MG63 (cell line): ENCODE measurements around the gene STK32B. TPM values are rescaled to one million over a fixed set of nuclear protein-coding genes. Genes with fewer than 3 reads are reported as not detected.

Experiments
- DNase-seq: peaks from one replicate; pipeline ENCODE4 v3.0.0-alpha.2; 2020
- H3K27me3 ChIP-seq: fragments of 250-450 bp; sonication (Bioruptor Pico); 2 replicates; pipeline ENCODE4 v1.5.1; 2020; ENCODE audit warnings: mild to moderate bottlenecking, moderate library complexity
- H3K36me3 ChIP-seq: fragments of 250-450 bp; sonication (Bioruptor Pico); 2 replicates; pipeline ENCODE4 v1.5.1; 2020; ENCODE audit warnings: mild to moderate bottlenecking, moderate library complexity
- H3K4me3 ChIP-seq: fragments of 250-450 bp; sonication (Bioruptor Pico); 2 replicates; pipeline ENCODE4 v1.5.1; 2020; ENCODE audit warnings: mild to moderate bottlenecking, moderate library complexity
- H3K9me3 ChIP-seq: fragments of 250-450 bp; sonication (Bioruptor Pico); 2 replicates; pipeline ENCODE4 v1.5.1; 2020; ENCODE audit warnings: mild to moderate bottlenecking, moderate library complexity
- total RNA-seq: library from RNA; depleted of rRNA; stranded (reverse); fragments of >200 nt; shearing (Covaris generic); gene quantifications from 2 replicates; pipeline ENCODE4 v1.2.3, GENCODE V29; 2014; ENCODE audit warnings: low replicate concordance

The STK32B gene
- total RNA-seq, 1 experiment from 2014 or later, result not detected

DNA sequence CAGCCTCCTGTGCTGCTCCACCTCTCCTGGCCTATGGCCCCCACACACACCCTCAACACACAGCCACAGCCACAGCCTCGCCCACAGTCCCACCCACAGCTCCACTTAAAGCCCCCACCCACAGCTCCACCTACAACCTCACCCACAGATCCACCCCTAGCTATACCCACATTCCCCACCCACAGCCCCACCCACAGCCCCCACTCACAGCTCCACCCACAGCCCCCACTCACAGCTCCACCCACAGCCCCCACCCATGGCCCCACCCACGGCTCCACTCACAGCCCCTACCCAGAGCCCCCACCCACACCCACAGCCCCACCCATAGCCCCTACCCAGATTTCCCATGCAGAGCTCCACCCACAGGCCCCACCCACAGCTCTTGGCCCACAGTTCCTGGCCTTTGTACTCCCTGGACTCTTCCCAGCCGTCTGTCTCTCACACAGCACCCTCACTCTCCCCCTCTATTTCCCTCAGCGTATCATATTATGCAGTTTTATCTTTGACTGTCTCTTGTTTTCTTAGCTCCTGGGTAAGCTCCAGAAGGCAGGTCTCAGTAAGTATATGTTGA lies 334.5 kb downstream of the STK32B start:
- H3K36me3 ChIP-seq, result no peaks in the 10 kb centered on the region
- no peak for DNase-seq
- H3K27me3 ChIP-seq, result no peaks in the 10 kb centered on the region
- no peaks in the 10 kb centered on the region for H3K9me3 ChIP-seq
- no peak overlapping the region for H3K4me3 ChIP-seq

DNA sequence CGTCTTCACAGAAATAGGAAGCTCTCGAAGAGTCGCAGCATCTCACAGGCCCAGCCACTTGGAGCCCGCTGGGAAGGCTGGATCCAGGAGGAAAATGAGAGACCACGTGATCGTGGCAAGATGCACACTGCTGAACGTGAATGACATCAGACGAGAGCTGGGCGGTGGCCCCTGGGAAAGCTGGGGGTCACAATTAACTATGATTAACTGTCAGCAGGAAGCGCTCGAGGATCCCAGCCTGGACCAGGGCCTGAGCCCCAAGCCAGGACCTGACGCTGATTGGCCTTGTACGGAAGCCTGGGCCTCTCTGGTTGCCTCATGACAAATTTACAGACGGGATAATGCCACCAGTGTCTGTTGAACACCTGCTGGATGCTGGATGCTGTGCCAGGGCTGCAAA lies 335.6 kb downstream of the STK32B start:
- H3K9me3 ChIP-seq, result no peaks in the 10 kb centered on the region
- no peak overlapping the region for H3K4me3 ChIP-seq
- DNase-seq, result no peak
- H3K27me3 ChIP-seq, result no peaks in the 10 kb centered on the region
- H3K36me3 ChIP-seq, result no peaks in the 10 kb centered on the region

DNA sequence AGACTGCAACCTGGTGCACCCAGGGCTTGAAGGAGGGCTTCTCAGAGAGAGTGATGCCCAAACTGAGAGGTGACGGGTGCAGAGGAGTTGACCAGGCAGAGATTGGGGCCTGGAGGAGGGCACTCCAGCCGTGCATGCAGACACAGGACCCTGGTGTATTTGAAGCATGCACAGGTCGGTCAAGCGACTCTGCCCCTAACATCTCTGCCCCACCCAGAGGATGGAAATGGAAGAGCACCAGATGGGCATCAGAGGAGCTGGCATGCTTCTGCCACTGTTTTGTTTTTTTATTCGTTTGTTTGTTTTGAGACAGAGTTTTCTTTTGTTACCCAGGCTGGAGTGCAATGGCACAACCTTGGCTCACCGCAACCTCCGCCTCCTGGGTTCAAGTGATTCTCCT lies 336.2 kb downstream of the STK32B start:
- DNase-seq, result no peak
- Histone ChIP-seq H3K4me3 (no peak overlapping the region), H3K9me3 (no peaks in the 10 kb centered on the region), H3K27me3 (no peaks in the 10 kb centered on the region), H3K36me3 (no peaks in the 10 kb centered on the region)

DNA sequence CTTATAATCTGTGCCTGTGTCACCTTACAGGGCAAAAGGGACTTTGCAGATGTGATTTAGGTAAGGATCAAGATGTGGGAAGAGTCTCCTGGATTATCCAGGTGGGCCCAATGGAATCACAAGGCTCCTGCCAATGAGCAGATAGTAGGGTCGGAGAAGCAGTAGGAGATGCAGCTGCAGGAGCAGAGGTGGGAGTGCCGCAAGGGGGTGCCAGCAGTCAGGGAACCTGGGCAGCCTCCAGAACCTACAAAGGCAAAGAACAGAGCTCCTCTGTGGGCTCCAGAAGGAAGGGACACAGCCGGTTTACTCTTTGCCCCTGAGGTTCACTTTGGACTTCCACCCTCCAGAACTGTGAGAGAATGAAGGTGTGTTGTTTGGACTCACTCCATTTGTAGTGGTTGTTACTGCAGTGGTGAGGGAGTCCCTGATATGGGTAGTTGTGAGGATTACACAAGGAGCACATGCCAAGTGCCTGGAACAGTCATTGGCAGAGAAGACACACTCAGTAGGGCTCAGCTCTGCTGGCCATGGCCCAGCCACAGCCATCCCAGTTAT lies 338.6 kb downstream of the STK32B start:
- no peak for DNase-seq
- Histone ChIP-seq H3K36me3 (no peaks in the 10 kb centered on the region), H3K9me3 (no peaks in the 10 kb centered on the region), H3K27me3 (no peaks in the 10 kb centered on the region), H3K4me3 (no peak overlapping the region)

DNA sequence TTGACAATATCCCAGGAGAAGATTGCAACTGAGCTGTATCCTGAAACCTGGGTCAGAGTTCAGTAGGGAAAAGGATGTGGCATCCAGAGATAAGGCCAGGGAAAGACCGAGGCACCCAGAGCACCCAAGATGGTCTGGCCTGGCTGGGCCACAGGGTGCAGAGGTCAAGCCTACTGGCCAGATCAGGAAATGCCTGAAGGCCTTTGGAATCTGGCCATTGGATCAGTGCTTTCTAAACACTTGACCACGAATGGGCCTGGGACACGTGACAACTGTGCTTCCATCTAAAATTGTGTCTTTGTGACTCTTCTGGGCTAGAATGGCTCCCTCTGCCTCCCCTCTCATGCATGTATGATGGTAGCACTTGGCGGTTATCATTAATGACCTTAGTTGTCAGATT lies 340.2 kb downstream of the STK32B start:
- Histone ChIP-seq H3K27me3 (no peaks in the 10 kb centered on the region), H3K4me3 (no peak overlapping the region), H3K9me3 (no peaks in the 10 kb centered on the region), H3K36me3 (no peaks in the 10 kb centered on the region)
- DNase-seq, result no peak

DNA sequence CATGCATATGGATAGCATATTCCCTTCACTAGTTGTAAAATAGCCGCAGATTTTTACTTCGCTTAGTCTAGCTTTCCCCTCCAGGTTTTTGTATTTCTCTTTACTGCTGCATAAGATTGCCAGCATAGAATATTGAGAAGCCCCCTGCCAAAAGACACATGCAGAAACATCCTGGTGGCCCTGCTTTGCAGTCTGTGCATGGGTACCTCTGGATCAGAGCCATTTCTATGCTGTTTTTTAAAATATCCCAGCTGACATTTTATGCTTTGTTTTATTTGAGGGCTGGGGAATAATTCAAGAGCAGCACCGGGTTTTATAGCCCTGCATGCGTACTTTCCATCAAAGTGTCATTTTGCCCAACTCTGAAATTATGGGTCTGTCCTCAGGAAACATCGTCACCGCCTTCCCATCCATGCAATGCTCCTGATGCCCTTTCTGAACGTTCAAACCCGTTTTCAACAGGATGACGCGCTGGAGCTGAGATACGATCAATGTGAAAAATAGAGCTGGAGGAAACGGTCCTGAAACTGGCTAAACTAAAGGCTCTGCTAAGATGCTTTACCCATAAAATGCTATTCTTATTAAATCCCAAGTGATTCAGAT lies 342.7 kb downstream of the STK32B start:
- Histone ChIP-seq H3K27me3 (no peaks in the 10 kb centered on the region), H3K9me3 (no peaks in the 10 kb centered on the region), H3K36me3 (no peaks in the 10 kb centered on the region), H3K4me3 (no peak overlapping the region)
- no peak for DNase-seq

DNA sequence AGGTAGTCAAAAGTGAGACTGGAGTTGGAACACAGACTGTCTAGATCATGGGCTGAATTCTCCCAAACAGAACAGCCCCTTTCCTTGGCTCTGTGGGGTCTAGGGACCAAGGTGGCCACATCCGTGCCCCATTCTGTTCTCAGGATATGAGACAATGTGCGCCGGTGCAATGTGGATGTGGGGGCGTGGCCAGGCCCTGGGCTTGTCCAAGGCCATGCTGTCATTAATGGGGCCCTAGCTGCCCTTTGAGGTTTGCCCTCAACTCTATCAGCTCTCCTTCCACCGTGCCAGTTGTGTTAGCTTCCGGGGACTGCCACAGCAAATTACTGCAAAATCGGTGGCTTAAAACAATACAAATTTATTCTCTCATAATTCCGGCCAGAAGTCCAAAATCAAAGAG lies 344.5 kb downstream of the STK32B start:
- no peaks in the 10 kb centered on the region for H3K27me3 ChIP-seq
- H3K9me3 ChIP-seq, result no peaks in the 10 kb centered on the region
- no peak overlapping the region for H3K4me3 ChIP-seq
- H3K36me3 ChIP-seq, result no peaks in the 10 kb centered on the region
- no peak for DNase-seq

DNA sequence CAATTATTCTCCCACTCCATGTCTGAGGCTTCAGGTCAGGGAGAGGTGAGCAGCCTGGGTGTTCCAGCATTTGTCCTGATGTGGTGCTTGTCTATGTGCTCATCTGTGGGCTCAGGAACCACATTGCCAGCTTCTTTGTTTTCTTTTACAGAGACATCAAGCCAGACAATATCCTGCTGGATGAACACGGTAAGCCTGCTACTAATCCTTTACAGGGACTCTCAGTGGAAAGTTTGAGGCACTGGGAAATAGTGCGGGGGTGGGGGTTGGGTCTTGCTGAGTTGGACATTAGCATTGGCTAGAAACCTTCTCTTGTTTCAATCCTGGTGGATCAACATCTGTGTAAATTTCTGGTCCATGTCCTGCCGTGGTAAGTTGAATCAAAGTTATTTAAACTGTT lies 346.8 kb downstream of the STK32B start:
- no peaks in the 10 kb centered on the region for H3K27me3 ChIP-seq
- no peaks in the 10 kb centered on the region for H3K36me3 ChIP-seq
- no peak overlapping the region for H3K4me3 ChIP-seq
- H3K9me3 ChIP-seq, result no peaks in the 10 kb centered on the region
- DNase-seq, result no peak

DNA sequence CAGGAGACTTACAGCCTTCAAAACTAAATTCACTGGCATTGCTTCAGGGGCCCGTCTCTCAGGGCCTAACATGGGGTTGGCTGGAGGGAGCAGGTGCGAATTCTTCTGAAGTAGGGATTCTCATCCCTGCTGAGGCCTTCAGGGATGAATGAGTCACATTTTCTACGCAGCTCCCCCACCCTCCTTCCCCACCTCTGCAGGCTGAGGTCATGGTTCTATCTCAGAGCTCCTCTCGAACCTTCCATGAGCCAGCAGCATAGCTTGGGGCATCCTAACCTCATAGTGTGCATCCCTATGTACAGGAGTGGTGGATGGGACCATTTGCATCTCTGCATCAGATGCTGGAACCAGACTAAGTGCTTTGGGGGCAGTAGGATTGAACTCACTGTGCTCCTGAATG lies 347.8 kb downstream of the STK32B start:
- H3K9me3 ChIP-seq, result no peaks in the 10 kb centered on the region
- H3K36me3 ChIP-seq, result no peaks in the 10 kb centered on the region
- no peak overlapping the region for H3K4me3 ChIP-seq
- H3K27me3 ChIP-seq, result no peaks in the 10 kb centered on the region
- no peak for DNase-seq

DNA sequence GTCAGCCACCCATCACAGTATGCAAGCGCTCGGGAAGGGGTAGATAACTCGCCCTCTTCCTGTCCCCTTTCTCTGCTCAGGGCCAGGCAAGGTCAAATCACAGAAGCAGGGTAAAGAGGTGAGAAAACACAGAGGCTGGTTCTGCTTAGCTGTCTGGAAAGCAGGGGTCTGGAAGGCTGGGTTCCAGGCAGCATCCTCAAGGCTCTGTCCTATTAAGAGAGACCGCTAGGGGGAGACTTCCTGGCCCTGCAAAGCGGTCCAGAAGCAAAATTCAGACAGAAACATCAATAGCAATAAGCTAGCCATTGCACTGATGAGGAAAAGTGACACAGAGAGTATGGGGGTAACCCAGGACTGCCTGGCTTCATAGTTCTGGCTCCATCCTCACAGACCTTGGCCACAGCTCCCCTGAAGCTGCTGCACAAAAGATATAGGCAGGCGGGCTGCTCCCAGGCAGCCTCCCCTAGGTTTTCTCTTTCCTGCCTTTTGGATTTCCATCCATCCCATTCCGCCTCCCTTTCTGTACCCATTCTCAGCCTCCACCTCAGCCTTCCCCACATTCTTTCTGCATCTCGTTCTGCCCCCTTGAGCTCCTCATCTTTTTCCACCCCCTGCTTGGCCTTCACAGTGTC lies 348.6 kb downstream of the STK32B start:
- Histone ChIP-seq H3K27me3 (no peaks in the 10 kb centered on the region), H3K36me3 (no peaks in the 10 kb centered on the region), H3K9me3 (no peaks in the 10 kb centered on the region), H3K4me3 (no peak overlapping the region)
- DNase-seq, result no peak

DNA sequence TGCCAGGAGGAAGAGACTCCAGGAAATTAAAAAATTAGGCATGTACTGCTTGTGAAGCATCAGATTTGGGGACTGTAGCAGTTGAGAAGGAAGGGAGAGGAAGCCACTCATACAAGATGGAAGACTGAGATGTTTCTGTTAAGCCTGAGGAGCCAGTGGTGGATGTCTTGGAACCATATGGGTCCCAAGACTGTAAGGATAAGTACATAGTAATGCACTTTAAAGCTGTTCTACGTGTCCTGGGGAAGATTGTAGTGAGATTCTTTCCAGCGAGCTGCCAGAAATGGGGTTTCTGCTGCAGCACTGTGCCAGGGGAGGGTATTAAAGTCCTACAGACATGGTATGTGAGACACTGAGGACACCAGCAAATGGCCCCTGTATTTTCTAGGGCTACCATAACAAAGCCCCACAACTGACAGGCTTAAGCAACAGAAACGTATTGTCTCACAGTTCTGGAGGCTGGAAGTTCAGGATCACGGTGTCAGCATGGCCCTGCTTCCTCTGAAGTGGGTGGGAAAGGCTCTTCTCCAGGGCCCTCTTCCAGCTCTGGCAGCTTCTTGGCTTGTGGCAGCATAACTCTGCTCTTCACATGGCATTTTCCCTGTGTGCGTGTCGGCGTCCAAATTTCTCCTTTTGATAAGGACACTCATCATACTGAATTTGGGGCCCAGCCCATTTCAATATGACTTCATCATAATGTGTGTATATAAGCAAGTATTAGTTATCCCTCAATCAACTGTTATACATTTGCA lies 352.6 kb downstream of the STK32B start:
- DNase-seq, result no peak
- Histone ChIP-seq H3K4me3 (no peak overlapping the region), H3K36me3 (no peaks in the 10 kb centered on the region), H3K27me3 (no peaks in the 10 kb centered on the region), H3K9me3 (no peaks in the 10 kb centered on the region)

DNA sequence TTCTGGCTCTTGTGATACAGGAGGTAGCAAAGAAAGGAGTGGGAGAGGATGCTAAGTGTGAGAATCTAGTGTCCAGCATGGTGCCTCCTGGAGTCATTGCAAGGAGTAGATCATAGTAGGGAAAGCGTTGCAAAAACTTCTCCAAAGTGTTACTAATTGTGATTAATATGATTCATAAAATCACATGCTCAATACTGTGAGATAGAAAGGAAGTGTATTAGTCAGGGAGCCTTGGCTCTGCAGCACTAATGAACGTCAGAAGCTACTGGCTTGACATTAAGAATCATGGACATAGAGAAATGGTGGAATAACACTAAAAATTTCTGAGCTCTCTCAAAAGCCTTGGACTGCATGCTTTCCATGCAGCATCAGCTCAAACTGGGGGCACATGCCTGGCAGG lies 358.0 kb downstream of the STK32B start:
- Histone ChIP-seq H3K4me3 (no peak overlapping the region), H3K36me3 (no peaks in the 10 kb centered on the region), H3K27me3 (no peaks in the 10 kb centered on the region), H3K9me3 (no peaks in the 10 kb centered on the region)
- no peak for DNase-seq

DNA sequence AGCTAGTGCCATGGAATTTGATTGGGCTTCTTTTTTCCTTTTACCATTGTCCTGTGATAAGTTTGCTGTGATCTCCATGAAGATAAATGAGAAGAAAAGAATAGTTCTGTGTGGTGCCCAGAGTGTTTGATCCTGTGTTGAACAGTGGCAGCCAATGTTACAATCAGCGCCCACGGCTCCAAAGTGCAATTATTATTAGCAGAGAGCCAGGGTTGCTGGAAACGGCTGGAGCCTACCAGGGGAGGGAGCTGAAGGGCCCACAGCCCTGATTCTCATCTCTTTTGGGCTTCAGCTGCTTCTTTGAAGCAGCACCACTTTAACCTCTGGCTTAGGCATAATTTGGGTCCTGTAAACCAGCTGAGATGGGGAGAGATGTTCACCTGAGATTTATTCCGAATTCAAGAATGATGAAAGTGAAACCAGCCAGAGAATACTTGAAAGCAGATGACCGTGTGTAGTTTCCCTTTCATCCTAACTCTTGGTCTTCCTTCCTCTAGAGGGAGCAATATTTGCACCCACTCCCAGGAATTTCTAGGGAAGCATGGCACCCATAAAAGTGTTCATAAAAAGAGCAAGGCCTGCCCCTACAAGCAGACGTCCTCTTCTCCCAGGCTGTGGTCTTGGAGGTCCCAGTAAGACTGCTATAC lies 358.8 kb downstream of the STK32B start:
- H3K4me3 ChIP-seq, result no peak overlapping the region
- no peaks in the 10 kb centered on the region for H3K36me3 ChIP-seq
- no peak for DNase-seq
- no peaks in the 10 kb centered on the region for H3K27me3 ChIP-seq
- no peaks in the 10 kb centered on the region for H3K9me3 ChIP-seq

DNA sequence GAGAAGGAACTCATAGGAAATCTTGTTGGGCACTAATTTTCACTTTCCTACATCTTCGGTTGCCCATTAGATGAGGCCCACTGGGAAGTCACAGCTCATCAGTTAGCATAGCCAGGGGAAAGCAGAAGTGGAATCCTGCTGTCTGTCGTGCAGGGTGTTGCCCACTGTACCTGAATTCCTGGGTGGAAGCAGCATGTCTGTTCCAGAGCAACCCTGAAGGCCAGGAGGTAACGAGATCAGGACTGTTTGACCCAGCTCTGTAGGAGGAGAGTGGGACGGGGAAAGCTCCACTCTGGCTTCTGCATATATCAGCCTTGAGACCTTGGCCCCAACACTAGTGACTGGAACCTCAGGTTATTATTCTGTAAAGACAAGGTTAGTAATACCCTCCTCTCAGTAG lies 361.0 kb downstream of the STK32B start:
- DNase-seq, result no peak
- Histone ChIP-seq H3K27me3 (no peaks in the 10 kb centered on the region), H3K36me3 (no peaks in the 10 kb centered on the region), H3K4me3 (no peak overlapping the region), H3K9me3 (no peaks in the 10 kb centered on the region)

DNA sequence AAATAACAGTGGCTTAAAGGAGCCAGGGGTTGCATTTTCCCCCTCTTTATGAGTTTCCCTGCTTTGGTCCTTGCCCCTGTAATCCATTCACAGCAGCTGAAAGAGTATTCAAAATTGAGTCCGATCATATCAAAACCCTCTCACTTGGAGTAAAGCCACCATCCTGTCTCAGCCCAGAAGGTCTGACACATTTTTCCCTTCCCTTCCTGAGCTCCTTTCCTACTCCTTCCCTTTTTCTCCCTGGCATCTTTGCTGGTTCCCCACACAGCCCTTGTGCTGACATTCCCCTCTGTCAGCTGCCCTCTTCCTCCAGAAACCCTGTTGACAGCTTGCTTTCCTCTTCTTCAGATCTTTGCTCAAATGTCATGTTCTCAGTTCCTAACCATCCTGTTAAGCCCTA lies 361.5 kb downstream of the STK32B start:
- DNase-seq, result no peak
- Histone ChIP-seq H3K9me3 (no peaks in the 10 kb centered on the region), H3K36me3 (no peaks in the 10 kb centered on the region), H3K27me3 (no peaks in the 10 kb centered on the region), H3K4me3 (no peak overlapping the region)

DNA sequence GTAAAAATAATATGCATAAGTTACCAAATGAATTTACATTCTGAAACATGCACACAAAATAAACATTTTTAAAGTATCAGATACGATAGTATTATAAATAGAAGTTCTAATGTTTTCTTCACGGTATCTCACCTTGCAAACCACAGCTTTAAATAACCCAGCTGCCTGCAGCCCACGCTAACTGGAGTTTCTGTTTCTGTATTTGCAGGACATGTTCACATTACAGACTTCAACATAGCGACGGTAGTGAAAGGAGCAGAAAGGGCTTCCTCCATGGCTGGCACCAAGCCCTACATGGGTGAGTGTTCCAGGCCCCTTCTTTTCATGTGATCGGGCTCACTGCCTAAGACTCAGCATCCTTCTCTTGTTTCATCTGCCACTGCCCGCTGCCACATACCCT lies 365.4 kb downstream of the STK32B start:
- no peaks in the 10 kb centered on the region for H3K27me3 ChIP-seq
- H3K9me3 ChIP-seq, result no peaks in the 10 kb centered on the region
- no peak for DNase-seq

DNA sequence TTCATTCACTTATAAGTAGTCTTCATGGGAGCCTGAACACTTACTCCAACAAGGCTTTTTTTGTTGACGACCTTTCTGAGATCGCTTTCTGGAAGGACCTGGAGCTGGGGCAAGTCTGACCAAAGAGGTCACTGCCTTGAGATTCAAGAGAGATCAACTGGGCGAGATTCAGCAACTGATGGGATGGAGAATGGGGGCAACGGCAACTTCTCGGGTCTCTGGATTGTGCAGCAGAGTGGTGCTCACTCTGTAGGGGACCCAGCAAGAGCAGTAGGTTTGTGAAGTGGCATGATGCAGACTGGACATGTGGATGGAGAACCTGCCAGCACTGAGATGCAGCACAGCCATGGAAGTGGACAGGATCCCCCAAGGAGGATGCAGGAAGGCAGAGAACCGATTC lies 369.0 kb downstream of the STK32B start:
- DNase-seq, result no peak

More for the DNA sequence above, 365.4 kb downstream of the STK32B start:
- Histone ChIP-seq H3K4me3 (no peak overlapping the region), H3K36me3 (no peaks in the 10 kb centered on the region)

More for the DNA sequence above, 369.0 kb downstream of the STK32B start:
- H3K36me3 ChIP-seq, result no peaks in the 10 kb centered on the region
- H3K4me3 ChIP-seq, result no peak overlapping the region
- H3K9me3 ChIP-seq, result no peaks in the 10 kb centered on the region
- no peaks in the 10 kb centered on the region for H3K27me3 ChIP-seq
